Stimulated activated CD4-positive, alpha-beta T cell treated with anti-CD3 and anti-CD28 coated beads, Interleukin-4, amount 100 ng/mL, for 1 hour (primary cell): ENCODE measurements around the gene MAP4K5.

Experiments used
- DNase-seq: peaks from one replicate; pipeline ENCODE4 v3.0.0-alpha.2; 2020

MAP4K5 gene

GRCh38 chr14:50398189-50398580 is 134.2 kb downstream of the MAP4K5 start:
- DNase-seq: no peak

- DNase-seq: no peak
These were observed 134.8 kb downstream of the MAP4K5 start for GRCh38 chr14:50397390-50398188.

DNA sequence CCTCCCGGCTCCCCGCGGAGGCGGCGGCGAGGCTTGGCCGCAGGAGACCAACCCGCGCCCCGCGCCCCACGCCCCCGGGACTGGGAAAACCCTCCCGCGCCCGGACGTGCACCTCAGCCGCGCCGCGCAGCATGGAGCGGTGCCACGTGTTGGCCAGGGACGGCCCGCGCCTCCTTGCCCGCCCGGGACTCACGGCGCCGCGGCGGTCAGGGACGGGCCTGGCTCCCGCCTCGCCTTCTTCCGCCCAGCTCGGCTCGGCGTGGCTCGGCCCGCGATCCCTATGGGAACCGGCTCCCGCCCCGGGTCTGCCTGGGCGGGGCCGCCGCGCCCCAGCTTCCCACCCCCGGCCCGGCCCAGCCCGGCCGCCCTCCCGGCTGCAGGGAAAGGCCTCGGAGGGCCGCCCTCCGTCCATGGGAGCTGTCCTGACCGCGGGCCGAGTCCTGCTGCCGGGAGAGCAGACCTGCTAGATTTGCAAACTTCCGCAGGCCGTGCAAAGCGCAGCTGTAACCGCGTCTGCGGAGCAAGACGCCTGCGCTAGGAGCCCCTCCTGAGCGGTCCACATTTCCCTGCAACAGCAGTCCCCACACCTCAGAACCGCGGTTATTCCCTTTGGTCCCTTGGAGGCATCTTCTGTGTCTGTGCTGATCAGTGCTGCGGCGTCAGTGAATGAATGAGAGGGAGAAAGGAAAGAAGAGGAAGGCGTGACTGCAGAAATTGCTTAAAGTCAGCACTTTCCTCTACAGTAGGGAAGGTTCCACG is 135.6 kb downstream of the MAP4K5 start, which contains the start of gene CDKL1:
Gene CDKL1, minus strand, starts transcription at position 251 of the 759 bp plus-strand sequence. CDS start 1,013 bp downstream, outside the sequence.
- DNase-seq: peak; percentile 65

- no peak for DNase-seq
These were observed 136.9 kb downstream of the MAP4K5 start for GRCh38 chr14:50395448-50395847.

GRCh38 chr14:50394713-50395112 is 137.7 kb downstream of the MAP4K5 start:
- DNase-seq: no peak

DNA sequence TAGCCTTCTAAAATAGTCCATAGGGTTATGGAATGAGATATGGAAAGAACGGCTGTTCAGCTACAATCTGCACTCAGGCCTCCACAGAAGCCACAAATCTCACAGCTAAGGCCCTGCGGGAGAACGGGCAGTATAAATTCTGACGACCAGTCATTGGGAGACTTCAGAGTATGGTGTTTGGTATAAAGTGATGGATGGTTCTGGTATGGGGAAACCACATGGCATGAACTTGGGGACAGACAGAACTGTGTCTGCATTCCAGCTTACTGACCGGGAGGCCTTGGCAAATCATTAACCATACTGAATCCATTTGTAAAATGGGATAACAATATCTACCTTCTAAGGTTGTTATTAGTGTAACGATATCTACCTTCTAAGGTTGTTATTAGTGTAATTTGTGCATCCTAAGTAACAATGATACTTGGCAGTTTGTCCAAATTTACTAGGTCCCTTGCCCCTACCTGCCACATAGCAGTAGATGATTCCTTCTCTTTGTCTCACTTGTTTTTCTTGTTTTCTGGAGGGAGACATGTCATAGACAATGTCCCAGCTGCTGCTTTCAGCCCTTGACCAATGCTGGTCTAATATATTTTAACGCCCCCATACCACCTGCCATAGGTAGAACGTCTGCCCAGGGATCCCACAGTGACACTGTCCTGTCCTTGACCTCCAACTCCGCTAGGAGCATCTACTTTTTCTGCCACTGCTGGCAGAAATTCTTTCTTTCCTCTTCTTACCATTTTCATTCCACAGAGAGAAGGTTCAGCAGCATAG is 142.5 kb downstream of the MAP4K5 start:
- no peak for DNase-seq

GRCh38 chr14:50388256-50388931 is 144.0 kb downstream of the MAP4K5 start:
- DNase-seq: no peak

- DNase-seq: no peak
These were observed 144.8 kb downstream of the MAP4K5 start for GRCh38 chr14:50387548-50387947.

- no peak for DNase-seq
These were observed 148.6 kb downstream of the MAP4K5 start for GRCh38 chr14:50383618-50384225.

GRCh38 chr14:50381823-50382287 is 150.5 kb downstream of the MAP4K5 start:
- no peak for DNase-seq

GRCh38 chr14:50381008-50381407 is 151.4 kb downstream of the MAP4K5 start:
- no peak for DNase-seq

GRCh38 chr14:50380455-50380854 is 151.9 kb downstream of the MAP4K5 start:
- no peak for DNase-seq

DNA sequence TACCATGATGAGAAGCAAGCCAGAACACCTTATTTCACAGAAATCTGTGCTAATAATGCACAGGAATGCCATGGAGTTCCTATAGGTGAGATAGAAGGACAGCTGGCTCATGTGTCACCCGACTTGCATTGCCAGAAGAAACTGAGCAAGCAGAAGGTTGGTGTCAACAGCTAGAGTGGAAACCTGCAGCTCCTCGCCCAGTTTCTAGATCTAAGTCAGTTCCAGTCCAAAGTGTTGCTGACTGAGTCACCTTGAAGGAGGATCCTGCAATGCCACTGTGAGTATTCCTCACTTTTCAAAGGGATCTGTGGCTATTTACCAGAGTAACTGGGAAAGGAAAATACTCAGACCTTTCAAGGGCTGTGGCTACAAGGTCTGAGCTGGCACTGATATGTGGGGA is 152.8 kb downstream of the MAP4K5 start:
- no peak for DNase-seq

DNA sequence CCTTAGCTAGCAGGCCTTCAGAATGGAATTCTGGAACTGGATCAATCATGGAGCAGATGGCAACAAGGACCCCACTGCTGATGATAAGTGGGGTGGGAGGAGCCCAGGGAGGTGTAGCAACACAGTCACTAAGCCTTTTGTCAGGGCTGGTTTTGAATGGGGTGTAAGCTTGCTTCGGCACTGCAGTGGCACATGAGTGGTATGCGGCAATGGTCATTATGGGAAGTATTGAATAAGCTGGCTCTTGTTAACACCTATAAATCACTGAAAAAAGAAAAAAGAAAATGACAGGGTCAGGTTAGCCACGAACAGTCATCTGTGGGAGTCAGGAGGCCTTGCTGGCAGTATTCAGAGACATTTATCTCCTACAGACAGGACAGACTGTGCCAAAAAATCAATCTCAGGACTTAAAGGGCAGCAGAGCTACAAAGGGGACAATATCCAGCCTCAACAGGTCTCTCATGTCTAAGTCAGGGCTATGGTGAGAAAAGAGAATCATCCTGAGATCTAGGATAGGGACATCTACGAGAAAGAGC is 154.8 kb downstream of the MAP4K5 start:
- DNase-seq: no peak

DNA sequence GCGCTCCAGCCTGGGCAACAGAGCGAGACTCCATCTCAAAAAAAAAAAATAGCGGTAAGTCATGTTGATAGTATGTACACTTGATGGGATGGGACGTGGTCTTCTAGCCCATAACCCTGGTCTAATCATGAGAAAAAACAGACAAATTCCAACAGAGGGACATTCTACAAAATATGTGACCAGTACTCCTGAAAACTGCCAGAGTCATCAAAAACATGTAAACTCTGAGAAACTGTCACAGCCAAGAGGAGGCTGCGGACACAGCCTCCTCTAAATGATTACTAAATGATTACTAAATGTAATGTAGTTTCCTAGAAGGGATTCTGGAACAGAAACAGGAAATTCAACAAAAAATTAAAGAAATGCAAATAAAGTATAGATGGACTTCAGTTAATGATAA is 156.6 kb downstream of the MAP4K5 start:
- DNase-seq: no peak

DNA sequence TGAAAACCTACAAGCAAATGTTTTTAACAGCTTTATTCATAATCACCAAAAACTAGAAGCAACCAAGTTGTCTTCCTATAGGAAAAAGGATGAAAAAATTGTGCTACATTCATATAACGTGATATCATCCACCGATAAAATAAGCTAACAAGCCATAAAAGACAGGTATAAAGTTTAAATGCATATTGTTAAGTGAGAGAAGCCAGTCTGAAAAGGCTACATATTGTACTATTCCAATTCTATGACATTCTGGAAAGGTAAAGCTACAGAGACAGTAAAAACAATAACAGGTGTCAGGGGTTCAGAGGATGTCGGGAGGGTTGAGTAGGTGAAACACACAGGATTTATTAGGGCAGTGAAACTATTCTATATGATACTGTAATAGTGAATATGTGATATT is 158.4 kb downstream of the MAP4K5 start:
- no peak for DNase-seq

DNA sequence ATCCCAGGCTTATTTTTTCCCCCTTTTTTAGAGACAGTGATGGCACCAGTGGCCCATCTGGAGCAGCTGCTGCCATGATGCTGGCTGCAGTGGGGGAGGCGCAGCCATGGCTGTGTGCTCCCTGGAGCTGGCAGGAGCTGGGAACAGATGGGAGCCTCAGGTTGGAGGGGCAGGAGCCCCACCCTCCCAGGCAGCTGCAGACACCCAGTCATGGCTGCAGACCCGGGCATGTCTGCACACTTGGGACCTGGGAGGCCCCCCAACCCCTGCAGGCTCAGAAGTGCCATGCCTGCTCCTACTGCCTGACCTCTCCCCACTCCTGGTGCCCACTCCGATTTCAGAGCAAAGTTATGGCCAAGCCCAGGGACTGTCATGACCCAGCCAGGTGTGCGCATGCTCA is 160.8 kb downstream of the MAP4K5 start:
- DNase-seq: no peak
